Endothelial cell of umbilical vein (primary cell): ENCODE measurements around the gene JPT2. TPM values are rescaled to one million over a fixed set of nuclear protein-coding genes. Genes with fewer than 3 reads are reported as not detected.

Source experiments
- BruUV-seq: library from RNA; stranded (reverse); fragments of 400-500 nt; replicated peaks from 2 replicates; lab custom pipeline; 2021; lab: Mats Ljungman, UMichigan
- CTCF ChIA-PET: fragments of 300-600, 350-600 bp; sonication (Branson Sonifier 250); formaldehyde crosslinking; loops from one replicate; lab custom pipeline; 2021; ENCODE audit warnings: antibody characterized with exemption, inconsistent platforms; lab: Charles Lee
- POLR2A ChIA-PET: fragments of 300-600, 350-600 bp; sonication (Branson Sonifier 250); formaldehyde crosslinking; loops from one replicate; lab custom pipeline; 2021; ENCODE audit warnings: antibody characterized with exemption, inconsistent platforms; lab: Charles Lee
- DNase-seq: peaks from one replicate; pipeline ENCODE4 v3.0.0-alpha.2; 2011; ENCODE audit warnings: low read depth, low spot score
- FAIRE-seq: peaks from 2 replicates; lab custom pipeline; 2011; peaks lifted over from hg19 to GRCh38; lab: Jason Lieb, UNC
- H2AFZ ChIP-seq: 2 replicates; pipeline ENCODE4 v1.6.0; 2012; ENCODE audit warnings: low read depth, low read length, control low read depth, inconsistent platforms
- H3K27ac ChIP-seq: 2 replicates; pipeline ENCODE4 v1.5.1; 2011; ENCODE audit warnings: low read depth, mild to moderate bottlenecking, control low read depth, low read length, moderate library complexity; ENCODE audit not compliant: insufficient read depth
- H3K27me3 ChIP-seq, 2 experiments: 2 replicates each; pipeline versions ENCODE4 v1.6.0 to v1.6.1; 2011; ENCODE audit warnings: low read length in 2 of 2, mixed read lengths in 1 of 2; ENCODE audit not compliant: control insufficient read depth in 2 of 2, insufficient read depth in 2 of 2
- H3K36me3 ChIP-seq, 2 experiments: 2 replicates in 1 of 2; 3 replicates in 1 of 2; pipeline ENCODE4 v1.5.1; 2011; ENCODE audit warnings: low read length in 2 of 2, mild to moderate bottlenecking in 1 of 2, moderate library complexity in 1 of 2; ENCODE audit not compliant: control insufficient read depth in 2 of 2, insufficient read depth in 2 of 2; ENCODE audit errors: extremely low read depth in 1 of 2
- H3K4me1 ChIP-seq: 3 replicates; pipeline ENCODE4 v1.5.1; 2011; ENCODE audit warnings: mild to moderate bottlenecking, low read length; ENCODE audit not compliant: control insufficient read depth, insufficient read depth; ENCODE audit errors: extremely low read depth
- H3K4me2 ChIP-seq: 2 replicates; pipeline ENCODE4 v1.6.1; 2011; ENCODE audit warnings: low read length, control low read depth, mixed read lengths; ENCODE audit not compliant: insufficient read depth
- H3K4me3 ChIP-seq, 3 experiments: fragments of 200-600 bp in 1 of 3; sonication (generic), shearing (Covaris generic) in 1 of 3; replicated peaks in 1 of 3; 2 replicates each; pipeline ENCODE4 v1.5.1; 2011 to 2016; ENCODE audit warnings: control low read depth in 3 of 3, low read length in 3 of 3, mild to moderate bottlenecking in 2 of 3, inconsistent platforms in 1 of 3, low read depth in 1 of 3, moderate library complexity in 1 of 3; ENCODE audit not compliant: insufficient read depth in 1 of 3
- H3K79me2 ChIP-seq: 2 replicates; pipeline ENCODE4 v1.6.0; 2012; ENCODE audit warnings: low read length, inconsistent platforms; ENCODE audit not compliant: control insufficient read depth, insufficient read depth
- H3K9ac ChIP-seq: replicated peaks from 2 replicates; pipeline ENCODE3; 2011; ENCODE audit warnings: low read length, control low read depth; ENCODE audit not compliant: insufficient read depth; ENCODE audit errors: extremely low read depth
- H3K9me1 ChIP-seq: replicated peaks from 3 replicates; pipeline ENCODE4 v1.6.0; 2011; ENCODE audit warnings: mild to moderate bottlenecking, low read length; ENCODE audit not compliant: control insufficient read depth, insufficient read depth; ENCODE audit errors: extremely low read depth
- H3K9me3 ChIP-seq: replicated peaks from 2 replicates; pipeline ENCODE4 v1.5.1; 2012; ENCODE audit warnings: low read length, inconsistent platforms; ENCODE audit not compliant: control insufficient read depth, insufficient read depth
- H4K20me1 ChIP-seq: replicated peaks from 2 replicates; pipeline ENCODE3; 2011; ENCODE audit warnings: mild to moderate bottlenecking, low read length; ENCODE audit not compliant: control insufficient read depth, insufficient read depth; ENCODE audit errors: extremely low read depth
- EZH2 ChIP-seq: IDR thresholded peaks from 2 replicates; pipeline ENCODE4 v1.6.1; 2012; ENCODE audit warnings: borderline replicate concordance, low read depth, mild to moderate bottlenecking, moderate library complexity, low read length, inconsistent platforms; ENCODE audit not compliant: severe bottlenecking
- FOS ChIP-seq: IDR thresholded peaks from 2 replicates; pipeline ENCODE4 v1.6.1; 2011; ENCODE audit warnings: mild to moderate bottlenecking, low read length, moderate library complexity, borderline replicate concordance; ENCODE audit not compliant: insufficient read depth
- JUN ChIP-seq: IDR thresholded peaks from 2 replicates; pipeline ENCODE4 v1.6.1; 2011; ENCODE audit warnings: borderline replicate concordance, low read depth; ENCODE audit not compliant: insufficient read length, insufficient read depth
- MYC ChIP-seq: IDR thresholded peaks from one replicate; pipeline ENCODE4 v1.6.1; 2011; ENCODE audit warnings: mild to moderate bottlenecking, low read depth, low read length
- POLR2A ChIP-seq: IDR thresholded peaks from 2 replicates; pipeline ENCODE4 v1.6.1; 2012; ENCODE audit warnings: low read depth, mild to moderate bottlenecking, control low read depth, low read length
- POLR2AphosphoS5 ChIP-seq: IDR thresholded peaks from 2 replicates; pipeline ENCODE4 v1.6.1; 2012; ENCODE audit warnings: low read depth, mild to moderate bottlenecking, control low read depth, low read length, moderate library complexity; ENCODE audit not compliant: insufficient read depth
- dilution Hi-C: fragments of 300-500 bp; cut with MboI; formaldehyde crosslinking; loops from one replicate; pipeline ENCODE4 v1.15.0; 2019; ENCODE audit warnings: low sequenced_read_pairs; ENCODE audit not compliant: extremely low pct_ligation_motif_present
- intact Hi-C: fragments of 100-400 bp; cut with micrococcal nuclease; formaldehyde crosslinking; loops from one replicate; pipeline ENCODE4 v1.10.0; 2022
- polyA plus RNA-seq, 4 experiments: library from polyadenylated mRNA; depleted of rRNA in 3 of 4; stranded (reverse) in 3 of 4; unstranded in 1 of 4; fragments of >200 nt; gene quantifications; 2 replicates each; pipeline versions ENCODE4 v1.2.1 to v1.2.3, GENCODE V29; 2011 to 2012; ENCODE audit warnings: missing spikeins in 1 of 4
- total RNA-seq: library from RNA; stranded (reverse); gene quantifications from 2 replicates; pipeline ENCODE4 v1.2.3, GENCODE V29; 2021
- TF ChIP-seq, protein P1 (sequence below): IDR thresholded peaks from 2 replicates; pipeline ENCODE4 v1.6.1; 2011; ENCODE audit not compliant: insufficient read depth, insufficient read length

JPT2 gene
- total and polyA plus RNA-seq, 2 donors (not counting 3 experiments of a cell fraction or from before 2014, with no cell fraction given): 35.8 to 93.3 TPM

DNA sequence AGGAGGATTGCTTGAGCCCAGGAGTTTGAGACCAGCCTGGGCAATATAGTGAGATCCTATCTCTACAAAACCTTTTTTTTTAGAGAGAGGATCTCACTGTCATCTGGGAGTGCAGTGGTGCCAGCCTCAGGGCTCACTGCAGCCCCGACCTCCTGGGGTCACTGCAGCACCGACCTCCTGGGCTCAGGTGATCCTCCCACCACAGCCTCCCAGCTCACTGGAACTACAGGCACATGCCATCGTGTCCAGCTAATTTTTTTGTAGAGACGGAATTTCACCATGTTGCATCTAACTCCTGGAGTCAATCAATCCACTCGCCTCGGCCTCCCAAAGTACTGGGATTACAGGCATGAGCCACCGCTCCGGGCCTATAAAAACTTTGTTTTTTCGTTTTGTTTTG lies 43.3 kb downstream of the JPT2 start:
- Histone ChIP-seq H3K4me2 (no peak overlapping the region), H3K4me1 (peaks cover 9% of the 10 kb centered on the region), H3K4me3 (no peak overlapping the region), H3K27ac (peak overlapping the region; percentile 29), H3K79me2 (peaks cover 33% of the 10 kb centered on the region), H2AFZ (no peak overlapping the region), H3K9ac (no peak overlapping the region), H3K27me3 (no peaks in the 10 kb centered on the region), H3K9me1 (no peaks in the 10 kb centered on the region), H3K36me3 (peaks cover 4 to 12% of the 10 kb centered on the region in 2 experiments), H4K20me1 (no peaks in the 10 kb centered on the region), H3K9me3 (no peaks in the 10 kb centered on the region)
- DNase-seq (no peak), FAIRE-seq (no peak)
- no TSS peak for BruUV-seq
- intact Hi-C loops (no loop called here), dilution Hi-C loops (no loop called here)
- ChIA-PET POLR2A (no interaction called here), CTCF (no interaction called here)
- no peak for TF ChIP-seq JUN
- TF ChIP-seq POLR2A: no peak
- no peak for TF ChIP-seq MYC
- TF ChIP-seq FOS: no peak
- TF ChIP-seq POLR2AphosphoS5: no peak
- TF ChIP-seq, protein P1, sequence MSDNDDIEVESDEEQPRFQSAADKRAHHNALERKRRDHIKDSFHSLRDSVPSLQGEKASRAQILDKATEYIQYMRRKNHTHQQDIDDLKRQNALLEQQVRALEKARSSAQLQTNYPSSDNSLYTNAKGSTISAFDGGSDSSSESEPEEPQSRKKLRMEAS: no peak
- no peak for TF ChIP-seq EZH2
